Transverse colon (tissue), 4 donors: Measurements from ENCODE around the gene EIF3F. TPM values are rescaled to one million over a fixed set of nuclear protein-coding genes. Genes with fewer than 3 reads are reported as not detected.

Experiments
- DNase-seq: peaks from one replicate; pipeline ENCODE4 v3.0.0-alpha.2; 2019
- H3K27ac ChIP-seq, 4 donors: fragments of 200-600 bp; sonication (generic); 2 replicates each; pipeline ENCODE4 v1.5.1; 2016 to 2018; ENCODE audit warnings: inconsistent platforms in 4 of 4
- H3K27me3 ChIP-seq: fragments of 200-600 bp; sonication (generic); 2 replicates; pipeline ENCODE4 v1.5.1; 2017; ENCODE audit warnings: inconsistent platforms
- H3K36me3 ChIP-seq, 4 donors: fragments of 200-600 bp; sonication (generic); 2 replicates each; pipeline ENCODE4 v1.5.1; 2017 to 2019; ENCODE audit warnings: inconsistent platforms in 4 of 4
- H3K4me1 ChIP-seq, 4 donors: fragments of 200-600 bp; sonication (generic); 2 replicates each; pipeline ENCODE4 v1.5.1; 2017 to 2020; ENCODE audit warnings: inconsistent platforms in 4 of 4
- H3K4me3 ChIP-seq, 4 donors: fragments of 200-600 bp; sonication (generic); 1 replicate in 1 of 4; 2 replicates in 3 of 4; pipeline versions ENCODE4 v1.5.1 to v1.6.1; 2017 to 2019; ENCODE audit warnings: inconsistent platforms in 4 of 4
- H3K9me3 ChIP-seq, 2 donors: fragments of 200-600 bp; sonication (generic); 2 replicates each; pipeline ENCODE4 v1.5.1; 2017 to 2019; ENCODE audit warnings: inconsistent platforms in 2 of 2
- EP300 ChIP-seq: sonication (generic); formaldehyde crosslinking; IDR thresholded peaks from one replicate; pipeline ENCODE4 v1.6.1; 2017; ENCODE audit warnings: antibody characterized with exemption, low read depth
- POLR2A ChIP-seq: fragments of 450-650 bp; IDR thresholded peaks from one replicate; pipeline ENCODE4 v1.6.1; 2016; ENCODE audit warnings: antibody characterized with exemption, mild to moderate bottlenecking, moderate library complexity
- POLR2AphosphoS5 ChIP-seq, 3 donors: sonication (generic); formaldehyde crosslinking; IDR thresholded peaks; one replicate each; pipeline ENCODE4 v1.6.1; 2016; ENCODE audit warnings: antibody characterized with exemption in 3 of 3
- WGBS, 2 donors: methylation state at CpG; one replicate each; pipeline ENCODE4 v1.1.5; 2018; ENCODE audit warnings: low coverage in 1 of 2; 5-methylcytosine and 5-hydroxymethylcytosine counted together
- in situ Hi-C, 4 donors: fragments of 200-750 bp; cut with MboI; loops; one replicate each; pipeline versions ENCODE4 v1.15.0 to v1.15.1; 2017; ENCODE audit warnings: low sequenced_read_pairs in 3 of 4, low pct_ligation_motif_present in 1 of 4, low pct_unique_long_range_greater_than_20kb in 1 of 4
- intact Hi-C: fragments of 100-400 bp; cut with DNase I; formaldehyde crosslinking; loops from one replicate; pipeline ENCODE4 v1.15.1; 2023; ENCODE audit warnings: low total_unique reads
- total RNA-seq, 4 donors: library from RNA; depleted of rRNA; stranded (reverse); fragments of >200 nt; gene quantifications; one replicate each; pipeline ENCODE4 v1.1.0, GENCODE V29; 2016
- TF ChIP-seq, protein P1 (sequence below), 5 experiments: fragments of 200-600 bp in 3 of 5; fragments of 450-650 bp in 2 of 5; sonication (generic) in 3 of 5; IDR thresholded peaks; 1 replicate in 2 of 5; 2 replicates in 3 of 5; pipeline ENCODE4 v1.5.1; 2016 to 2017; ENCODE audit warnings: antibody characterized with exemption in 5 of 5, inconsistent platforms in 3 of 5, mild to moderate bottlenecking in 2 of 5, moderate library complexity in 1 of 5

Gene EIF3F, protein sequence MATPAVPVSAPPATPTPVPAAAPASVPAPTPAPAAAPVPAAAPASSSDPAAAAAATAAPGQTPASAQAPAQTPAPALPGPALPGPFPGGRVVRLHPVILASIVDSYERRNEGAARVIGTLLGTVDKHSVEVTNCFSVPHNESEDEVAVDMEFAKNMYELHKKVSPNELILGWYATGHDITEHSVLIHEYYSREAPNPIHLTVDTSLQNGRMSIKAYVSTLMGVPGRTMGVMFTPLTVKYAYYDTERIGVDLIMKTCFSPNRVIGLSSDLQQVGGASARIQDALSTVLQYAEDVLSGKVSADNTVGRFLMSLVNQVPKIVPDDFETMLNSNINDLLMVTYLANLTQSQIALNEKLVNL
- total RNA-seq: 100 to 1,000 TPM; 103 to 873 (median 206) TPM

DNA sequence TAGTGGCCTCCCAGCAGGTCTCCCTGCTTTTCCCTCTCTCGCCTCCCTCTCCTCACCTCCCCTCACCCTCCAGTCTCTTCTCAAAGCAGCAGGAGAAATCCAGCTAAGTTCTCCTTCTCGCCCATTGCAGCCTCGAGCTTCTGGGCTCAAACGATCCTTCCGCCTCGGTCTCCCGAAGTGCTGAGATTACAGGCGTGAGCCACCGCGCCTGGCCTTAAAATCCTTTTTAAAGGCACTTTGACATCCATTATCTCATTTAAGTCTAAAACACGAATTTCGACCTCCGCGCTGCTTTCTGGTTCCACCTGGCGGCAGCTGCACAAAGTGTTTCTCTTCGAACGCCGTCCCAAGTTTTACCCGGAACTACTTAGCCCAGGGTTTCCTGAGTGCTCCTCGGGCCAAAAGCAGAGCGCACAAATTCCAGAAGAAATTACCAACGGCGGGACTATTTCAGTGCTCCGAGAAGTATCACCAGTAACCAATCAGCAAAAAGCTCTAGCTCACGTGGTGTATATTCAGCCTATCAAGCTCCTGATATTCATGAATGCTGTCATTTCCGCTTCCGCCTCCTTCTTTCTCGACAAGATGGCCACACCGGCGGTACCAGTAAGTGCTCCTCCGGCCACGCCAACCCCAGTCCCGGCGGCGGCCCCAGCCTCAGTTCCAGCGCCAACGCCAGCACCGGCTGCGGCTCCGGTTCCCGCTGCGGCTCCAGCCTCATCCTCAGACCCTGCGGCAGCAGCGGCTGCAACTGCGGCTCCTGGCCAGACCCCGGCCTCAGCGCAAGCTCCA, at the start of gene EIF3F:
Gene EIF3F, plus strand, starts transcription at position 570 of the 792 bp plus-strand sequence. Its CDS starts 16 bp downstream, at position 586.
- intact Hi-C loops: loop anchor here (5.0 kb wide), 1 partner anchor 95 kb away; no protein-coding TSS in a partner anchor
- TF ChIP-seq, protein P1, sequence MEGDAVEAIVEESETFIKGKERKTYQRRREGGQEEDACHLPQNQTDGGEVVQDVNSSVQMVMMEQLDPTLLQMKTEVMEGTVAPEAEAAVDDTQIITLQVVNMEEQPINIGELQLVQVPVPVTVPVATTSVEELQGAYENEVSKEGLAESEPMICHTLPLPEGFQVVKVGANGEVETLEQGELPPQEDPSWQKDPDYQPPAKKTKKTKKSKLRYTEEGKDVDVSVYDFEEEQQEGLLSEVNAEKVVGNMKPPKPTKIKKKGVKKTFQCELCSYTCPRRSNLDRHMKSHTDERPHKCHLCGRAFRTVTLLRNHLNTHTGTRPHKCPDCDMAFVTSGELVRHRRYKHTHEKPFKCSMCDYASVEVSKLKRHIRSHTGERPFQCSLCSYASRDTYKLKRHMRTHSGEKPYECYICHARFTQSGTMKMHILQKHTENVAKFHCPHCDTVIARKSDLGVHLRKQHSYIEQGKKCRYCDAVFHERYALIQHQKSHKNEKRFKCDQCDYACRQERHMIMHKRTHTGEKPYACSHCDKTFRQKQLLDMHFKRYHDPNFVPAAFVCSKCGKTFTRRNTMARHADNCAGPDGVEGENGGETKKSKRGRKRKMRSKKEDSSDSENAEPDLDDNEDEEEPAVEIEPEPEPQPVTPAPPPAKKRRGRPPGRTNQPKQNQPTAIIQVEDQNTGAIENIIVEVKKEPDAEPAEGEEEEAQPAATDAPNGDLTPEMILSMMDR (IDR thresholded peaks at IDR 0.05): peak; percentile 83 to 96 (median 87)
- TF ChIP-seq EP300 (no peak), POLR2A (peak; percentile 45), POLR2AphosphoS5 (IDR thresholded peaks at IDR 0.05) (peak; percentile 33 to 52 (median 46))
- WGBS, 2 donors: 0% methylated on average over 9 to 33 of the region's 47 CpGs
- peak within 1 kb of the TSS; percentile 79 to 97 (median 92) for H3K4me3 ChIP-seq
- peaks cover 16 to 37% (median 20%) of the 10 kb centered on the region in 4 donors for H3K4me1 ChIP-seq
- in situ Hi-C loops: loop anchor here in 3 of 4 donors (5.0 to 10.0 kb wide), 2 partner anchors 92 to 95 kb away; no protein-coding TSS in a partner anchor
- no peaks in the 10 kb centered on the region for H3K27me3 ChIP-seq
- H3K27ac ChIP-seq: peak within 1 kb of the TSS; percentile 79 to 90 (median 85)
- H3K36me3 ChIP-seq: peaks cover 0 to 9% (median 1%) of the 10 kb centered on the region in 4 donors
- H3K9me3 ChIP-seq: no peaks in the 10 kb centered on the region
- peak; percentile 92 for DNase-seq

DNA sequence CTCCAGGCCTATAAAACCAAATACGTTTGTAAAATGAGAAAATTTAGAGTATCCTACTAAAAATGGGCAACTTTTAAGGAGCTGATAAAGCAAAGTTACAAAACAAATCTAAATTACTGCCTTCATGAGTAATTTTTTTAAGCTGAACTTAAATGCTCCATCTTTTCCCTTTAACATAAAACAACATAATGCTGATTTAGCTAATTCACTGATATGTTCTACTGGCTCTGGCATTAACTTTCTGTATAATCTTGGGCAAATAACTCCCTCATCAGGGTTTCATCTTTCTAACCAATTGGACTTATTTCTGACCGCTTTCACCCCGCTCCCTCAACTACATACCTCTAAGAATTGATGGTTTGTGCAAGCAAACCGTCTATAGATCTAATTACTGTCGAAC, 46.0 kb upstream of the EIF3F start:
- no peak overlapping the region for H3K4me3 ChIP-seq
- intact Hi-C loops: no loop called here
- TF ChIP-seq POLR2AphosphoS5 (IDR thresholded peaks at IDR 0.05): no peak
- no peak for TF ChIP-seq EP300
- TF ChIP-seq POLR2A: no peak
- TF ChIP-seq, protein P1 (IDR thresholded peaks at IDR 0.05): no peak
- no peaks in the 10 kb centered on the region for H3K4me1 ChIP-seq
- DNase-seq: no peak
- in situ Hi-C loops: no loop called here
- peaks cover 15 to 17% of the 10 kb centered on the region in 2 donors for H3K9me3 ChIP-seq
- no peak overlapping the region for H3K27ac ChIP-seq
- no peaks in the 10 kb centered on the region for H3K36me3 ChIP-seq
- WGBS, 2 donors: 50 to 61% methylated on average over 5 of the region's 5 CpGs
- H3K27me3 ChIP-seq: no peaks in the 10 kb centered on the region

DNA sequence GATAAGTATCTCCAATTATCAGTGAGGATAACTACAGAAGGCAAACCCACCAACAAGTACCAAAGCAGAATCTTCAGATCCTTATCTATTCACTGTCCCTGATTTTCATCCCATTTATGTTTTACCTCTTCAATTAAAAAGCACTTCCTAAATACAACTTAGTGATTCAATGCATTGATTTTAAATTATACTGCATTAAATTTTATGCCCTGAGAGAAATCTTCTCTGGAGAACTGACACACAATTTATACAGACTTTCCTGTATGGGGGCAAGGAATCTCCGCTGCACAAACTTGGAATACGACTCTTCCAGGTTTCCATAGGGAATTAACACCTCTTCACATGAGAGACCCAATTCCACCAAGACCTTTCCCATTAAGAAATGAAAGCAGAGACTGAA, 45.5 kb upstream of the EIF3F start, which contains the start of gene OR10A3:
Gene OR10A3, minus strand, starts transcription at position 101 of the 400 bp plus-strand sequence. CDS start 2,188 bp downstream, outside the sequence.
- peaks cover 15 to 17% of the 10 kb centered on the region in 2 donors for H3K9me3 ChIP-seq
- H3K4me1 ChIP-seq: no peaks in the 10 kb centered on the region
- intact Hi-C loops: no loop called here
- in situ Hi-C loops: no loop called here
- DNase-seq: no peak
- no peak within 1 kb of the TSS for H3K4me3 ChIP-seq
- no peak within 1 kb of the TSS for H3K27ac ChIP-seq
- TF ChIP-seq POLR2A (no peak), POLR2AphosphoS5 (IDR thresholded peaks at IDR 0.05) (no peak), EP300 (no peak)
- TF ChIP-seq, protein P1 (IDR thresholded peaks at IDR 0.05): no peak
- H3K36me3 ChIP-seq: no peaks in the 10 kb centered on the region
- WGBS, 2 donors: 73% methylated on average over 2 of the region's 2 CpGs; no CpG with 5 or more reads in 1 of the 2 donors
- H3K27me3 ChIP-seq: no peaks in the 10 kb centered on the region

DNA sequence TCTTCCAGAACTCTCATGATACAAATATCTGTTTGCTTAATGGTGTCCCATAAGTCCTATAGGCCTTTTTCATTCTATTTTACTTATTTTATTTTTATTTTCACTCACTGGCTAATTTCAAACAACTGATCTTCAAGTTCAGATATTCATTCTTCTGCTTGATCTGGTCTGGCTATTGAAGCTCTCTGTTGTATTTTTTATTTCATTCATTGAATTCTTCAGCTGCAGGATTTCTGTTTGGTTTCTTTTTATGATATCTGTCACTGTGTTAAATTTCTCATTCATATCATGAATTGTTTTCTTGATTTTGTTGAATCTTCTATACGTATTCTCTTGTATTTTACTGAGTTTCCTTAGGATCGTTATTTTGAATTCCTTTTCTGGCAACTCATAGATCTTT, 43.0 kb upstream of the EIF3F start:
- H3K27ac ChIP-seq: no peak overlapping the region
- H3K4me3 ChIP-seq: no peak overlapping the region
- intact Hi-C loops (no loop called here), in situ Hi-C loops (no loop called here)
- no peaks in the 10 kb centered on the region for H3K27me3 ChIP-seq
- peaks cover 15 to 17% of the 10 kb centered on the region in 2 donors for H3K9me3 ChIP-seq
- WGBS, 2 donors: 81 to 84% methylated on average over 2 of the region's 2 CpGs
- TF ChIP-seq, protein P1 (IDR thresholded peaks at IDR 0.05): no peak
- TF ChIP-seq POLR2AphosphoS5 (IDR thresholded peaks at IDR 0.05) (no peak), POLR2A (no peak), EP300 (no peak)
- no peak for DNase-seq
- H3K36me3 ChIP-seq: no peaks in the 10 kb centered on the region
- H3K4me1 ChIP-seq: no peaks in the 10 kb centered on the region
